BJ (cell line): ENCODE data around the gene TMEM244. TPM values are rescaled to one million over a fixed set of nuclear protein-coding genes. Genes with fewer than 3 reads are reported as not detected.

Source experiments
- CTCF ChIA-PET: fragments of 350-600 bp; formaldehyde crosslinking; extraction: SDS; loops from one replicate; lab custom pipeline; 2021; ENCODE audit warnings: antibody characterized with exemption, inconsistent platforms; lab: Yijun Ruan, JAX
- POLR2A ChIA-PET: fragments of 300-600 bp; sonication (Branson Sonifier 250); formaldehyde crosslinking; extraction: SDS; loops from one replicate; lab custom pipeline; 2021; ENCODE audit warnings: antibody characterized with exemption; lab: Charles Lee
- DNase-seq: peaks from one replicate; pipeline ENCODE4 v3.0.0-alpha.2; 2011; ENCODE audit warnings: low read depth
- H3K27me3 ChIP-seq: 2 replicates; pipeline ENCODE4 v1.6.0; 2011; ENCODE audit warnings: low read length; ENCODE audit not compliant: control insufficient read depth, insufficient read depth
- H3K36me3 ChIP-seq: 2 replicates; pipeline ENCODE4 v1.5.1; 2011; ENCODE audit warnings: low read length; ENCODE audit not compliant: control insufficient read depth, insufficient read depth
- H3K4me3 ChIP-seq: 2 replicates; pipeline ENCODE4 v1.5.1; 2011; ENCODE audit warnings: low read depth, mild to moderate bottlenecking, control low read depth, low read length
- polyA plus RNA-seq: library from polyadenylated mRNA; depleted of rRNA; stranded (reverse); fragments of >200 nt; gene quantifications from 2 replicates; pipeline ENCODE4 v1.2.3, GENCODE V29; 2011
- TF ChIP-seq, protein P1 (sequence below): IDR thresholded peaks from 2 replicates; pipeline ENCODE4 v1.5.1; 2011; ENCODE audit warnings: low read depth, mild to moderate bottlenecking, control low read depth, inconsistent platforms, low read length, moderate library complexity; ENCODE audit not compliant: insufficient read depth

The TMEM244 gene
- polyA plus RNA-seq, 1 experiment: not detected

DNA sequence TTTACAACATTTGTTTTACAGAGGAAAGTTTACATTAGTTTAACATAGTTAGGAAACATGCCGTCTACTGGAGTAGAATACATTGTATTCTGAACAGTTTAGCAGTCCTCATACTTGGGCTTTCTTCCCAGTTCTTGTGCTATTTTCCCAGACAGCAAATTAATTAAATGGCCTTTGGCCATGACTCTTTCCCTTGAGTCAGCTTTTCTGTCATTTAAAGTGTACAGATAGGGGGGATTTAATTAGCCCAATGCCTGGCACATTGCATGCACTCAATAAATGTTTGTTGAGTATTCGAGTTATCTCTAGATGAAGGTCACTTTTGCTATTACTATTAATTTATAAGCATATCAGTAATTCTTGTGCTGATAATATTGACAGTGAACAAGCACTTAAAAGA, 1.6 kb downstream of the TMEM244 start:
- DNase-seq: no peak
- no peaks in the 10 kb centered on the region for H3K27me3 ChIP-seq
- TF ChIP-seq, protein P1, sequence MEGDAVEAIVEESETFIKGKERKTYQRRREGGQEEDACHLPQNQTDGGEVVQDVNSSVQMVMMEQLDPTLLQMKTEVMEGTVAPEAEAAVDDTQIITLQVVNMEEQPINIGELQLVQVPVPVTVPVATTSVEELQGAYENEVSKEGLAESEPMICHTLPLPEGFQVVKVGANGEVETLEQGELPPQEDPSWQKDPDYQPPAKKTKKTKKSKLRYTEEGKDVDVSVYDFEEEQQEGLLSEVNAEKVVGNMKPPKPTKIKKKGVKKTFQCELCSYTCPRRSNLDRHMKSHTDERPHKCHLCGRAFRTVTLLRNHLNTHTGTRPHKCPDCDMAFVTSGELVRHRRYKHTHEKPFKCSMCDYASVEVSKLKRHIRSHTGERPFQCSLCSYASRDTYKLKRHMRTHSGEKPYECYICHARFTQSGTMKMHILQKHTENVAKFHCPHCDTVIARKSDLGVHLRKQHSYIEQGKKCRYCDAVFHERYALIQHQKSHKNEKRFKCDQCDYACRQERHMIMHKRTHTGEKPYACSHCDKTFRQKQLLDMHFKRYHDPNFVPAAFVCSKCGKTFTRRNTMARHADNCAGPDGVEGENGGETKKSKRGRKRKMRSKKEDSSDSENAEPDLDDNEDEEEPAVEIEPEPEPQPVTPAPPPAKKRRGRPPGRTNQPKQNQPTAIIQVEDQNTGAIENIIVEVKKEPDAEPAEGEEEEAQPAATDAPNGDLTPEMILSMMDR: no peak

DNA sequence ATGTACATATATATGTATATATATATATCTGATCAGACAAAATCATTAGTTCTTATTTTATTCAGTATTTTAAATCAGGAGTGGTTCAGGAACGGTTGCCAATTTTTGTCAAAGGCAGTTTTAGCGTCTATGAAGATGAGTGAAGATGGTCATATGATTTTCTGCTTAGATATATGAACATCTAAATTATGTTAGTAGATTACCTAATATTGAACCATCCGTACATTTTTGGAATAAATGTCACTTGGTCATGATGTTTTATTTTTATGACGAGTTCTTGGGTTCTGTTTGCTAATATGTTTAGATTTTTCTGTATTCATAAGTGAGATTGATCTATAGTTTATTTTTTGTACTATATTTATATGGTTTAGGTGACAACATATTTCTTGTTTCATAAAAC, 3.3 kb downstream of the TMEM244 start:
- ChIA-PET POLR2A (no interaction called here), CTCF (no interaction called here)
- H3K36me3 ChIP-seq: no peaks in the 10 kb centered on the region
- H3K4me3 ChIP-seq: no peak overlapping the region
- TF ChIP-seq, protein P1: no peak
- no peak for DNase-seq
- no peaks in the 10 kb centered on the region for H3K27me3 ChIP-seq

More for the DNA sequence above, 1.6 kb downstream of the TMEM244 start:
- CTCF ChIA-PET: interaction anchor here (0.9 kb wide), 1 partner anchor 110 kb away, joined by 4 read pairs; no protein-coding TSS in a partner anchor
- POLR2A ChIA-PET: interaction anchor here (0.6 kb wide), 1 partner anchor 30 kb away, joined by 5 read pairs; no protein-coding TSS in a partner anchor
- Histone ChIP-seq H3K36me3 (no peaks in the 10 kb centered on the region), H3K4me3 (no peak overlapping the region)

DNA sequence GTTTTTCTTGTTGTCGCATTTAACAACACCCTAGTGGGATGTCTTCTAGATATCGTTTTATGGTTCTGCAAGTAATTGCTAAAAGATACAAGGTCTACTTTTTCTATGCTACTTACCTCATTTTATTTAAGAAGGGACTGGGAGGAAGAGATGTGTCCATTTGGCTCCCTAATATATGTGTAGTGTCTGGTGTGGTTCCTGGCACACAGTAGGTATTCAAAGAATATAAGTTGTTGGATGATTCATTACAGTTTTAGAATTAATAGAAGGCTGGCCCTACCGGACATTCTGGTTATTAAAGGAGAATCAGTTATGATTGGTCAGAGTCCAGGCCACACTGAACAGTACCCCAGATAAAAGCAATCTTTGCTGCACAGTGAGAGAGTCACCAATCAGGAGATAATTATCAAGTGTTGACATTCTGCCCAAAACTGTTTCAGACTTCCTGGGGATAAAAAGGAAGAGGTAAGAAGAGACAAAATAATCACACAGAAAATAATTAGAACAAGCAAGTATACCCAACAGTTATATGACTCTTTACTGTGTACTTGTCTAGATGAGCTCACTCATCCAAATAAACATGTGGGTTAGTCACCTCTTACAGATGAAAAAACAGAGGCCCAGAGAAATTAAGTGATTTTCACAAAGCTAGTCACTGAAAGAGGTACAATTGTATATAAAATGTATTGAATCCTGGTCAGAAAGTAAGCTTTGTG, 7.0 kb downstream of the TMEM244 start:
- TF ChIP-seq, protein P1: no peak
- POLR2A ChIA-PET: no interaction called here
- no peaks in the 10 kb centered on the region for H3K27me3 ChIP-seq
- no peak overlapping the region for H3K4me3 ChIP-seq
- no peak for DNase-seq
- CTCF ChIA-PET: interaction anchor here (0.7 to 1.0 kb wide), 2 partner anchors 11 to 79 kb away, joined by 3 to 6 read pairs; no protein-coding TSS in a partner anchor
- no peaks in the 10 kb centered on the region for H3K36me3 ChIP-seq

DNA sequence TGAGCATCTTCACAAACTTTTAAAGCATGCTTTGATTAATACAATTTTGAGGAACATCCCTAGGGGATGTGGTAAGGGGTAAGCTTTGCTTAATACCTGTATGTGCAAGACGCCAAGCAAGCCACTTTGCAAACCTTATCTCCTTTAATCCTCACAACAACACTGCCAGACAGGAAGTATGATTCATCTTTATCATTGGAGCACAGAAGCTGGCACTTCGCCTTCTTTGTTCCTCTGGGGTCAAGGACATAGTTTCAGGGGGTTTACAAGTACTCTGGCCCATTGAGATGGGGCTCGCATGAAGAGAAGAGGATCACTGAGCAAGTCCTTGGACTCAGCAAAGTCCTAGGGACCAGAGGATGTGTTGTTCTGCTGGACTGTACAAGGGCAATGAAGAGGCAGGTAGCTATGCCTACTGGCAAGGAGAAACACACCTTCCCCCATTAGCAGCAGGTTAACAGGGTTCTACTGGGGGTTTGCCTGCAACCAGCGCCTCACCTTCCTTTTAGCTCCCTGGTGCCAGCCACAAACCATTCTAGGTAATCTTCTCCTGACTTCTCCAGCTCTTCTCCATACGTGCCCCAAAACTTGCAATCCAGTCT, 8.8 kb downstream of the TMEM244 start:
- POLR2A ChIA-PET: no interaction called here
- CTCF ChIA-PET: interaction anchor here (0.8 kb wide), 1 partner anchor 8 kb away, joined by 3 read pairs; no protein-coding TSS in a partner anchor
- TF ChIP-seq, protein P1: no peak
- no peaks in the 10 kb centered on the region for H3K36me3 ChIP-seq
- no peaks in the 10 kb centered on the region for H3K27me3 ChIP-seq
- DNase-seq: no peak
- no peak overlapping the region for H3K4me3 ChIP-seq

DNA sequence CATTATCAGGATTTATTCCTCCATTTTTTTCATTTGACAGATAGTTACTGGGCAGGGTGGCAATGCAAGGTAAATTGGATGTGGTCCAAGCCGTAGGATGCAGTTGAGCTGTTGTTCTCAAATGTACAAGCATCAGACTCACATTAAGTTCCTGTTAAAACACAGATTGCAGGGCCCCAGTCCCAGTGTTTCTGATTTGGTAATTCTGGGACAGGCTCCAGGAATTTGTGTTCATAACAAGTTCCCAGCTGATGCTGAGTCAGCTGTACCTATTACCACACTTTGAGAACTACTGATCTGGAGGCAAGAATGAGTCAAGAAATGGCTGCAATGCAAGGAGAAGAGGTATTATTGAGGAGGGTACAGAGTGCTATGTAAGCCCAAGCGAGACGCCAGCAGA, 11.7 kb downstream of the TMEM244 start:
- Histone ChIP-seq H3K27me3 (no peaks in the 10 kb centered on the region), H3K4me3 (no peak overlapping the region), H3K36me3 (no peaks in the 10 kb centered on the region)
- POLR2A ChIA-PET: no interaction called here
- CTCF ChIA-PET: no interaction called here
- DNase-seq: no peak
- TF ChIP-seq, protein P1: no peak
